HEK293 (cell line): ENCODE measurements around the gene ING4.

Experiments
- CTCF ChIP-seq: fragments of 450-650 bp; formaldehyde crosslinking; IDR thresholded peaks from 2 replicates; pipeline ENCODE4 v1.5.1; 2016; ENCODE audit warnings: missing biosample characterization, missing genetic modification characterization
- PRDM4 ChIP-seq: fragments of 450-650 bp; formaldehyde crosslinking; IDR thresholded peaks from 2 replicates; pipeline ENCODE4 v1.5.1; 2017; ENCODE audit warnings: missing biosample characterization, missing genetic modification characterization
- SETDB1 ChIP-seq: IDR thresholded peaks from one replicate; pipeline ENCODE4 v1.6.1; 2017; ENCODE audit warnings: mild to moderate bottlenecking, low read length, moderate library complexity, mixed read lengths; ENCODE audit not compliant: insufficient read length
- SP2 ChIP-seq: fragments of 450-650 bp; formaldehyde crosslinking; IDR thresholded peaks from 2 replicates; pipeline ENCODE4 v1.5.1; 2016; ENCODE audit warnings: missing biosample characterization, missing genetic modification characterization
- YY1 ChIP-seq: fragments of 450-650 bp; formaldehyde crosslinking; IDR thresholded peaks from 2 replicates; pipeline ENCODE4 v1.5.1; 2018; ENCODE audit warnings: missing biosample characterization, missing genetic modification characterization
- ZBTB17 ChIP-seq: fragments of 450-650 bp; formaldehyde crosslinking; IDR thresholded peaks from 2 replicates; pipeline ENCODE4 v1.5.1; 2016; ENCODE audit warnings: missing biosample characterization, missing genetic modification characterization
- ZFHX2 ChIP-seq: fragments of 450-650 bp; formaldehyde crosslinking; conservative IDR thresholded peaks from 2 replicates; pipeline ENCODE4 v1.5.1; 2016; ENCODE audit warnings: missing biosample characterization, missing genetic modification characterization
- ZNF121 ChIP-seq: fragments of 450-650 bp; formaldehyde crosslinking; IDR thresholded peaks from 2 replicates; pipeline ENCODE4 v1.5.1; 2016; ENCODE audit warnings: missing biosample characterization, missing genetic modification characterization
- ZNF274 ChIP-seq, 2 experiments: fragments of 200-500 bp in 1 of 2; fragments of 450-650 bp in 1 of 2; sonication (Bioruptor generic) in 1 of 2; formaldehyde crosslinking in 1 of 2; IDR thresholded peaks; 2 replicates each; pipeline versions ENCODE4 v1.5.1 to v1.6.1; 2014 to 2016; ENCODE audit warnings: borderline replicate concordance in 1 of 2, inconsistent platforms in 1 of 2, low read length in 1 of 2, missing biosample characterization in 1 of 2, missing genetic modification characterization in 1 of 2
- ZNF335 ChIP-seq: fragments of 450-650 bp; formaldehyde crosslinking; conservative IDR thresholded peaks from 2 replicates; pipeline ENCODE4 v1.5.1; 2016; ENCODE audit warnings: missing biosample characterization, missing genetic modification characterization
- ZNF426 ChIP-seq: fragments of 450-650 bp; formaldehyde crosslinking; IDR thresholded peaks from 2 replicates; pipeline ENCODE4 v1.5.1; 2017; ENCODE audit warnings: missing biosample characterization, missing genetic modification characterization, mild to moderate bottlenecking, inconsistent platforms, moderate library complexity
- ZNF514 ChIP-seq: fragments of 450-650 bp; formaldehyde crosslinking; IDR thresholded peaks from 2 replicates; pipeline ENCODE4 v1.5.1; 2016; ENCODE audit warnings: missing biosample characterization, missing genetic modification characterization
- ZNF571 ChIP-seq: fragments of 450-650 bp; formaldehyde crosslinking; IDR thresholded peaks from 2 replicates; pipeline ENCODE4 v1.5.0; 2017; ENCODE audit warnings: missing biosample characterization, missing genetic modification characterization

GRCh38 chr12:6630736-6631135 lies 32.2 kb downstream of the ING4 start:
- no peak for TF ChIP-seq SETDB1
- TF ChIP-seq CTCF: no peak
- TF ChIP-seq ZNF121 (tag by site-specific recombination): no peak
- TF ChIP-seq ZNF335 (tag by site-specific recombination): no peak
- no peak for TF ChIP-seq ZNF426 (tag by site-specific recombination)
- TF ChIP-seq ZNF571 (tag by site-specific recombination): no peak
- TF ChIP-seq ZFHX2 (tag by site-specific recombination): no peak
- TF ChIP-seq ZNF514 (tag by site-specific recombination): no peak
- TF ChIP-seq YY1 (tag by site-specific recombination): no peak
- TF ChIP-seq SP2 (tag by site-specific recombination): no peak
- TF ChIP-seq ZBTB17 (tag by site-specific recombination): no peak
- no peak for TF ChIP-seq PRDM4
- TF ChIP-seq ZNF274 (IDR thresholded peaks at IDR 0.05; ENCODE audit: low read length): no peak
- no peak for TF ChIP-seq ZNF274 (tag by site-specific recombination; IDR thresholded peaks at IDR 0.05; ENCODE audit: borderline replicate concordance)
